Thoracic aorta (tissue), 2 donors: ENCODE data around the gene DIP2C. TPM values are rescaled to one million over a fixed set of nuclear protein-coding genes. Genes with fewer than 3 reads are reported as not detected.

Experiments used
- ATAC-seq: fragments of 150-250 bp; one replicate; pipeline ENCODE4 v1.8.0; 2017; ENCODE audit warnings: low read depth; ENCODE audit not compliant: insufficient number of reproducible peaks, low FRiP score
- DNase-seq: peaks from one replicate; pipeline ENCODE4 v3.0.0-alpha.2; 2020; ENCODE audit warnings: low spot score
- H3K27ac ChIP-seq, 2 donors: fragments of 200-600 bp; sonication (generic); 1 replicate in 1 of 2; 2 replicates in 1 of 2; pipeline ENCODE4 v1.5.1; 2016; ENCODE audit warnings: mild to moderate bottlenecking in 2 of 2, moderate library complexity in 2 of 2
- H3K27me3 ChIP-seq: fragments of 200-600 bp; sonication (generic); replicated peaks from 2 replicates; pipeline ENCODE4 v1.6.0; 2016; ENCODE audit warnings: mild to moderate bottlenecking; ENCODE audit not compliant: insufficient read depth
- H3K36me3 ChIP-seq: fragments of 200-600 bp; sonication (generic); one replicate; pipeline ENCODE4 v1.5.1; 2016
- H3K4me1 ChIP-seq, 2 donors: fragments of 200-600 bp; sonication (generic); 1 replicate in 1 of 2; 2 replicates in 1 of 2; pipeline versions ENCODE4 v1.5.1 to v1.6.0; 2016; ENCODE audit warnings: low read depth in 2 of 2, mild to moderate bottlenecking in 1 of 2; ENCODE audit not compliant: control insufficient read depth in 1 of 2
- H3K4me3 ChIP-seq: fragments of 200-600 bp; sonication (generic); 2 replicates; pipeline ENCODE4 v1.5.1; 2016; ENCODE audit warnings: mild to moderate bottlenecking
- H3K9me3 ChIP-seq: fragments of 200-600 bp; sonication (generic); 2 replicates; pipeline ENCODE4 v1.5.1; 2016
- CTCF ChIP-seq: fragments of 200-600 bp; sonication (generic); IDR thresholded peaks from one replicate; pipeline ENCODE4 v1.5.1; 2019; ENCODE audit warnings: antibody characterized with exemption
- total RNA-seq, 2 donors: library from RNA; depleted of rRNA; stranded (reverse); fragments of >200 nt; gene quantifications; one replicate each; pipeline versions ENCODE4 v1.1.0 to v1.2.3, GENCODE V29; 2016

DIP2C gene
- total RNA-seq, 2 donors from 2014 or later = 36.8 to 44.0 TPM

GRCh38 chr10:663831-664251 is 25.6 kb downstream of the DIP2C start:
- H3K4me3 ChIP-seq = no peak overlapping the region
- no peaks in the 10 kb centered on the region for H3K27me3 ChIP-seq
- no peak overlapping the region for H3K27ac ChIP-seq
- no peaks in the 10 kb centered on the region for H3K9me3 ChIP-seq
- TF ChIP-seq CTCF = no peak
- H3K36me3 ChIP-seq = no peaks in the 10 kb centered on the region
- DNase-seq = no peak
- ATAC-seq = no peak
- peaks cover 34 to 54% of the 10 kb centered on the region in 2 donors for H3K4me1 ChIP-seq

- Histone ChIP-seq H3K36me3 (no peaks in the 10 kb centered on the region), H3K27me3 (no peaks in the 10 kb centered on the region), H3K4me1 (peaks cover 34 to 58% of the 10 kb centered on the region in 2 donors), H3K9me3 (no peaks in the 10 kb centered on the region), H3K27ac (no peak overlapping the region), H3K4me3 (no peak overlapping the region)
- DNase-seq (no peak), ATAC-seq (no peak)
- TF ChIP-seq CTCF = no peak
These were observed 26.1 kb downstream of the DIP2C start for GRCh38 chr10:663466-663751.

DNA sequence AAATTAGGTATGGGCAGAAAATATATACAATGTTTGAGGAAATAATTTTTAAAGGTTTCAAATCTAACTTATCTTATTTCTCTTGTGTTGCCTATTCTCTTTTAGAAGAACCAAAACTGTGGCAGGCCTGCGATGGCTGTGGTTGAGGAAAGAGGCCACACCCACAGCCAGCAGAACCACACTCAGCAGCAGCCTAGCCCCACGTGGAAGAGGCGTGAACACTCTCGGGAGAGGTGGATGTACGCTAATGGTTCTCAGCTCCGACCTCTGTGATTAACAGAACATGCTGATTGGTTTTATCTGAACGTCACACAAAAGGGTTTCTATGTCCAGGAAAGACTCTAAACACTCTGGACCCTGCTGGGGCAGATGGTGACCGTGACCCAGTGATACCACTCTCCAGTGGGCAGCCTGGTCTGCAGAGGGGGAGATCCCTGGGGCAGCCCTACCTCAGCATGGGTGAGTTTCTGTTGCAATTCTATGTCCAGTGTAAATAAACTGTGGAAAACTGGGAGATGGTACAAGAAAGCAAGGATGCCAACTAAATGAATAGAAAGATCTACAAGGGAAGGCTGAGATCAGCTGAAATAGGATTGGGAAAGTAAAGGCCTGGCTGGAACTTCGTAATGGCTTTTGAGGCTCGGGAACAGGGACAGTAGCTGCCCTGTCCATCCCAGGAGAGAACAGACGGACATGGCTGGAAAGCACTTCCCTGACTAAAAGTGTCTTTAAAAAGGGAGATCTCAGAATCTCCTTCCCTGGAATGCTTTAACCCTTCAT is 26.6 kb downstream of the DIP2C start:
- Histone ChIP-seq H3K9me3 (no peaks in the 10 kb centered on the region), H3K4me1 (peaks cover 34 to 61% of the 10 kb centered on the region in 2 donors), H3K4me3 (no peak overlapping the region), H3K27ac (no peak overlapping the region), H3K27me3 (no peaks in the 10 kb centered on the region), H3K36me3 (no peaks in the 10 kb centered on the region)
- ATAC-seq (no peak), DNase-seq (no peak)
- TF ChIP-seq CTCF = no peak

GRCh38 chr10:662223-662605 is 27.3 kb downstream of the DIP2C start:
- H3K27ac ChIP-seq = no peak overlapping the region
- ATAC-seq = no peak

More at GRCh38 chr10:662223-662605, 27.3 kb downstream of the DIP2C start:
- Histone ChIP-seq H3K4me1 (peaks cover 34 to 61% of the 10 kb centered on the region in 2 donors), H3K9me3 (no peaks in the 10 kb centered on the region), H3K27me3 (no peaks in the 10 kb centered on the region), H3K4me3 (no peak overlapping the region), H3K36me3 (no peaks in the 10 kb centered on the region)
- TF ChIP-seq CTCF = no peak
- no peak for DNase-seq
